Dendritic cell treated with granulocyte-macrophage colony-stimulating factor and Interleukin-4, amounts not matched to agents 40 ng/mL and 50 ng/mL, for 4 days (primary cell): ENCODE data around the gene MAPRE2.
"Not testable (repeated sequence)": the region's sequence is repeated elsewhere in the genome, so short reads cannot be mapped to it uniquely, and the experiment has no call there.

Source experiments
- H3K27ac Mint-ChIP-seq: one replicate; pipeline ENCODE4 v1.8.0; 2022; ENCODE audit warnings: mild to moderate bottlenecking, mixed read lengths
- H3K27me3 Mint-ChIP-seq: one replicate; pipeline ENCODE4 v1.8.0; 2022; ENCODE audit warnings: mild to moderate bottlenecking, mixed read lengths
- H3K36me3 Mint-ChIP-seq: one replicate; pipeline ENCODE4 v1.8.0; 2022; ENCODE audit warnings: low read depth, mixed read lengths
- H3K4me1 Mint-ChIP-seq: one replicate; pipeline ENCODE4 v1.8.0; 2022; ENCODE audit warnings: low read depth, mixed read lengths
- H3K4me3 Mint-ChIP-seq: one replicate; pipeline ENCODE4 v1.8.0; 2022; ENCODE audit warnings: mild to moderate bottlenecking, moderate library complexity, mixed read lengths
- H3K9me3 Mint-ChIP-seq: one replicate; pipeline ENCODE4 v1.8.0; 2022; ENCODE audit warnings: mixed read lengths
- intact Hi-C: fragments of 100-400 bp; cut with micrococcal nuclease; formaldehyde crosslinking; loops from one replicate; pipeline ENCODE4 v1.15.0; 2022

The MAPRE2 gene

GRCh38 chr18:35099911-35100310, 58.7 kb downstream of the MAPRE2 start:
- Mint-ChIP-seq H3K27me3 (no peaks in the 10 kb centered on the region), H3K4me3 (no peak overlapping the region), H3K9me3 (no peaks in the 10 kb centered on the region), H3K36me3 (peaks cover 15% of the 10 kb centered on the region), H3K4me1 (no peaks in the 10 kb centered on the region), H3K27ac (no peak overlapping the region)
- intact Hi-C loops: no loop called here

GRCh38 chr18:35104391-35105051, 63.3 kb downstream of the MAPRE2 start:
- intact Hi-C loops: no loop called here
- no peaks in the 10 kb centered on the region for H3K9me3 Mint-ChIP-seq
- no peak overlapping the region for H3K4me3 Mint-ChIP-seq
- peaks cover 6% of the 10 kb centered on the region for H3K4me1 Mint-ChIP-seq
- peaks cover 9% of the 10 kb centered on the region for H3K36me3 Mint-ChIP-seq
- H3K27me3 Mint-ChIP-seq: no peaks in the 10 kb centered on the region
- no peak overlapping the region for H3K27ac Mint-ChIP-seq

- Mint-ChIP-seq H3K4me1 (peaks cover 6% of the 10 kb centered on the region), H3K4me3 (no peak overlapping the region), H3K36me3 (peaks cover 14% of the 10 kb centered on the region), H3K9me3 (no peaks in the 10 kb centered on the region), H3K27me3 (no peaks in the 10 kb centered on the region), H3K27ac (no peak overlapping the region)
- intact Hi-C loops: no loop called here
Measured at GRCh38 chr18:35106013-35106844, 65.0 kb downstream of the MAPRE2 start.

DNA sequence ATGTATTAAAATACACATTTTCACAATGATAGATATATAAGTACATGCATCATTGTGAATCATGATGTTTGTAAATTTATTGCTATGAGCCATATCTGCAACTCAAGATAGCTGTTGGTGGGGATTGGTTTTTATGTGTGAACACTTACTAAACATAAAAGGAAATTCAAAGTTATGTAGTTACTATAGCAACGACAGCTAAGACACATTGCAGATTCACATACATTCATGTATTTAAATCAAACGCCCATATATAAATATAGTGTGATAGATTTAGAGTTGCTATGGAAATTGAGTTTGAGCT, 65.6 kb downstream of the MAPRE2 start:
- Mint-ChIP-seq H3K9me3 (no peaks in the 10 kb centered on the region), H3K4me1 (peaks cover 6% of the 10 kb centered on the region), H3K4me3 (no peak overlapping the region), H3K36me3 (peaks cover 13% of the 10 kb centered on the region), H3K27ac (no peak overlapping the region), H3K27me3 (no peaks in the 10 kb centered on the region)
- intact Hi-C loops: no loop called here

- intact Hi-C loops: no loop called here
- H3K27ac Mint-ChIP-seq: no peak overlapping the region
- no peaks in the 10 kb centered on the region for H3K27me3 Mint-ChIP-seq
- no peaks in the 10 kb centered on the region for H3K9me3 Mint-ChIP-seq
- H3K36me3 Mint-ChIP-seq: peaks cover 9% of the 10 kb centered on the region
- peaks cover 6% of the 10 kb centered on the region for H3K4me1 Mint-ChIP-seq
- H3K4me3 Mint-ChIP-seq: no peak overlapping the region
Measured at GRCh38 chr18:35107216-35107615, 66.0 kb downstream of the MAPRE2 start.

DNA sequence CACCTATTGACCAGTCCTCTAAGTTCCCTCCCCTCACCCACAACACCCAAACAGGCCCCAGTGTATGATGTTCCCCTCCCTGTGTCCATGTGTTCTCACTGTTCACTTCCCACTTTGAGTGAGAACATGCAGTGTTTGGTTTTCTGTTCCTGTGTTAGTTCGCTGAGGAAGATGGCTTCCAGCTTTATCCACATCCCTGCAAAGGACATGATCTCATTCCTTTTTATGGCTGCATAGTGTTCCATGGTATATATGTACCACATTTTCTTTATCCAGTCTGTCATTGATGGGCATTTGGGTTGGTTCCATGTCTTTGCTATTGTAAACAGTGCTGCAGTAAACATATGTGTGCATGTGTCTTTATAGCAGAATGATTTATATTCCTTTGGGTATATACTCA, 66.9 kb downstream of the MAPRE2 start:
- H3K27ac Mint-ChIP-seq, H3K9me3 Mint-ChIP-seq, H3K4me1 Mint-ChIP-seq, intact Hi-C loops, H3K4me3 Mint-ChIP-seq, H3K27me3 Mint-ChIP-seq, H3K36me3 Mint-ChIP-seq: not testable (repeated sequence)

DNA sequence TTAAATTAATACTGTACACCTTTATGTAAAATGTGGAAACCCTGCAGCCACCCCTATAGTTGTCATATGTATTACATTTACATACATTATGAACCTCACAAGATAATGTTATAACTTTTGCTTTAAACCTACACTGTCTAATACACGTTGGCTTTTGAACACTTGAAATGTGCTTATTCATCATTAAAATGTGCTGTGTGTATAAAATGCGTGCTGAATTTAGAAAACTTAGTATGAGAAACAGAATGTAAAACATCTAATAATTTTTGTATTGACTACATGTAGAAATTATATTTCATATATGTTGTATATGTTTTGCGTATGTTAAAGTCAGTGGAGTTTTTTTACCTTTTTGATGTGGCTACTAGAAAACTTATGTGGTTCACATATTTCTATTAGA, 68.8 kb downstream of the MAPRE2 start:
- intact Hi-C loops: no loop called here
- H3K4me3 Mint-ChIP-seq: no peak overlapping the region
- peaks cover 11% of the 10 kb centered on the region for H3K4me1 Mint-ChIP-seq

DNA sequence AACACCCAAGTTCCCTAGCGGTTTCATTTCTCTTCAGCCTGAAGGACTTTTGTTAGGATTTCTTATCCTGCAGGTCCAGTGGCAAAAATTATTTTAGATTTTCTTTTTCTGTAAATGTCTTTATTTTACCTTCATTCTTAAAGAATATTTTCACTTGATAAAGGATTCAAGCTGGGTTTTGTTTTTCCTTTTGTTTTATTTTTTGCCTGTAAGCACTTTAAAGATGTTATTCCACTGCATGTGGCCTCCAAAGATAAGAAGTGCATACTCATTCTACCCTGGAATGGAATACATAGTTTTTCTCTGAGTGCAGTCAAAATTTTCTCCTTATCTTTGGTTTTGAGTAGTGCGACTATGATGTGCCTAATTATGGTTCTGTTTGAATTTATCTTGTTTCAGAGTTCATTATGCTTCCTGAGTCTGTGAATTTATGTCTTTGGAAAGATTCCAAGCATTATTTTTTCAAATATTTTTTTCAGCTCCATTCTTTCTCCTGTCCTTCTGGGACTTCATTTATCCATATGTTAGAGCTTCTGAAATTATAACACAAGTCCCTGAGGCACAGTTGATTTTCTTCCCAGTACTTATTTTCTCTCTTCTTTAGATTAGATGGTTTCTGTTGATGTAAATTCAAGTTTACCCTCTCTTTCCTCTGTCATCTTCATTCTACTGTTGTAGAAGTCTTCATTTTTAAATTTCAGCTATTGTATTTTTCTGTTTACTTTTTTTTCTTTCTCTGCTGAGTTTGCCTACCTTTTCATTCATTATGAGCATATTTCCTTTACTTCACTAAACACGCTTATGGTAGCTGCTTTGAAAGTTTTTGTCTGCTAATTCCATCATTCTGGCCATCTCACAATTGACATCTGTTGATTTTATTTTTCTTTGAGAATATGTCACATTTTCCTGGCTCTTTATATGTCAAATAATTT, 69.6 kb downstream of the MAPRE2 start:
- Mint-ChIP-seq H3K27me3 (no peaks in the 10 kb centered on the region), H3K9me3 (no peaks in the 10 kb centered on the region), H3K27ac (no peak overlapping the region), H3K36me3 (peaks cover 6% of the 10 kb centered on the region), H3K4me1 (peaks cover 11% of the 10 kb centered on the region), H3K4me3 (no peak overlapping the region)
- intact Hi-C loops: no loop called here

More for the DNA sequence above, 68.8 kb downstream of the MAPRE2 start:
- Mint-ChIP-seq H3K9me3 (no peaks in the 10 kb centered on the region), H3K27ac (no peak overlapping the region), H3K27me3 (no peaks in the 10 kb centered on the region), H3K36me3 (peaks cover 6% of the 10 kb centered on the region)

DNA sequence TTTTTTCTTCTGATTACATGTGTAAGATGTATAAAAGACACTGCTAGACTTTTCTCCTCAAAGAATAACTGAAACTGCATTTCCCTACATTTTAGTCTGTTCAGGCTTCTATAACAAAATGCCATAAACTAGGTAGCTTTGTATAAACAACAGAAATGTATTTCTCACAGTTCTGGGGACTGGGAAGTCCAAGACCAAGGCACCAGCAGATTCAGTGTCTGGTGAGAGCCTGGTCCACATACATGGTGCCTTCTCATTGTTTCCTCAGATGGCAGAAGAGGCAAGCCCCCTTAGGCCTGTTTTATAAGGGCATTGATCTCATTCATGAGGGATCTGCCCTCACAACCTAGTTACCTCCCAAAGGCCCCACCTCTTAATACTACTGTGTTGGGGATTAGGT, 71.5 kb downstream of the MAPRE2 start:
- H3K4me3 Mint-ChIP-seq: no peak overlapping the region
- no peak overlapping the region for H3K27ac Mint-ChIP-seq
- intact Hi-C loops: no loop called here
- H3K27me3 Mint-ChIP-seq: no peaks in the 10 kb centered on the region
- H3K9me3 Mint-ChIP-seq: no peaks in the 10 kb centered on the region
- H3K36me3 Mint-ChIP-seq: peaks cover 6% of the 10 kb centered on the region
- H3K4me1 Mint-ChIP-seq: peaks cover 11% of the 10 kb centered on the region

- H3K27me3 Mint-ChIP-seq: no peaks in the 10 kb centered on the region
- intact Hi-C loops: no loop called here
- H3K36me3 Mint-ChIP-seq: peaks cover 6% of the 10 kb centered on the region
- H3K27ac Mint-ChIP-seq: no peak overlapping the region
- H3K4me3 Mint-ChIP-seq: no peak overlapping the region
- no peaks in the 10 kb centered on the region for H3K9me3 Mint-ChIP-seq
- peaks cover 5% of the 10 kb centered on the region for H3K4me1 Mint-ChIP-seq
Measured at GRCh38 chr18:35114305-35114704, 73.1 kb downstream of the MAPRE2 start.

- H3K9me3 Mint-ChIP-seq: no peaks in the 10 kb centered on the region
- no peaks in the 10 kb centered on the region for H3K27me3 Mint-ChIP-seq
- intact Hi-C loops: no loop called here
- H3K36me3 Mint-ChIP-seq: no peaks in the 10 kb centered on the region
- H3K27ac Mint-ChIP-seq: no peak overlapping the region
- peaks cover 5% of the 10 kb centered on the region for H3K4me1 Mint-ChIP-seq
- H3K4me3 Mint-ChIP-seq: no peak overlapping the region
Measured at GRCh38 chr18:35116784-35117318, 75.6 kb downstream of the MAPRE2 start.

GRCh38 chr18:35117372-35117771, 76.2 kb downstream of the MAPRE2 start:
- H3K36me3 Mint-ChIP-seq: no peaks in the 10 kb centered on the region
- intact Hi-C loops: no loop called here
- H3K4me3 Mint-ChIP-seq: no peak overlapping the region
- H3K27ac Mint-ChIP-seq: no peak overlapping the region
- peaks cover 5% of the 10 kb centered on the region for H3K4me1 Mint-ChIP-seq
- H3K9me3 Mint-ChIP-seq: no peaks in the 10 kb centered on the region
- H3K27me3 Mint-ChIP-seq: no peaks in the 10 kb centered on the region

DNA sequence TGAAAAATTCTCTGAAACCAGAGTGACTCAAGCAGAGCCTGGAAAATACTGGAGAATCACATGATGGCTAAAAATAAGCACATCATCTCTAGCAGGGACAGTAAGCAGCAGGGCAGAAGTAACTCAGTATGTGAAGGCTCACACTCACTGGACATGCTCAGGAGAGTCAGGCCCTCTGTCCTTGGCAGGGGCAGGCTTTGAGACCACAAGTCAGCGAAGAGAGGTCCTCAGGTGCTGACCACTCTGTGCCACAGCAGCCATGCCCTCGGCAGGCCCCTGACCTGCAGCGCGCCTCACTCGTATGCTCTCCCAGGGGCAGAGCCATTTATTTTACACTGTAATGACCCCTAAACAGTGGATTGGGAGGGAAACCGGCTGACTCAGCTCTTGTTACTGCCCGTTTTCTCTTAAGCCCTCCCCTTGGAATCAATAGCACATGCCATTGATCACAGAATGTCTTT, 76.8 kb downstream of the MAPRE2 start:
- H3K36me3 Mint-ChIP-seq: no peaks in the 10 kb centered on the region
- H3K4me3 Mint-ChIP-seq: no peak overlapping the region
- H3K27me3 Mint-ChIP-seq: no peaks in the 10 kb centered on the region
- H3K9me3 Mint-ChIP-seq: no peaks in the 10 kb centered on the region
- intact Hi-C loops: no loop called here
- peaks cover 5% of the 10 kb centered on the region for H3K4me1 Mint-ChIP-seq
- no peak overlapping the region for H3K27ac Mint-ChIP-seq

DNA sequence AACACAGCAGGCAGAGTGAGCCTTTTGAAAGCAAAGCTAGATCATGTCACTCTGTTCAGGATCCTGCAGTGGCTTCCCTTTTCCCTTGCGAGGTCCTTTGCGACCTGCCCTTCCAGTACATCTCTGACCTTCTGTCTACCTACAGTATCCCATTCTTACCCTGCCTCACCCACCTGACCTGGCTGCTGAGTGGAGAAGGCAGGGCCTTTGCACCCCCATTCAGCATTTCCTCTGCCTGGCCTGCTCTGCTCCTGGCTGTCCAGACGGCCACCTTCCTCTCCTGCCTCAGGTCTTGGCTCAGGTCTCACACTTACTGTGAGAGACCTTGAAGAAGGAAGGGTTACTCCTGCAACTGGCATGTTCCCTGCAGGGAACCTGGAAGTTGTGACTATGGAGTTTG, 77.4 kb downstream of the MAPRE2 start:
- Mint-ChIP-seq H3K36me3 (no peaks in the 10 kb centered on the region), H3K4me1 (peaks cover 5% of the 10 kb centered on the region), H3K27me3 (no peaks in the 10 kb centered on the region), H3K27ac (no peak overlapping the region), H3K4me3 (no peak overlapping the region), H3K9me3 (peaks cover 5% of the 10 kb centered on the region)
- intact Hi-C loops: no loop called here
